Measurements from ENCODE around the gene SCIN. TPM values are rescaled to one million over a fixed set of nuclear protein-coding genes. Genes with fewer than 3 reads are reported as not detected.

SCIN gene
- polyA plus RNA-seq, 1 donor from 2014 or later, result 0.53 TPM

GRCh38 chr7:12694817-12695216, 124.3 kb downstream of the SCIN start:
- no peak overlapping the region for H3K9ac ChIP-seq (ENCODE audit: low read length)
- no peaks in the 10 kb centered on the region for H3K9me3 ChIP-seq (ENCODE audit: low read length)
- H3K9me2 ChIP-seq (ENCODE audit: insufficient read depth, low read length), result no peaks in the 10 kb centered on the region
- no peak overlapping the region for H3K4me2 ChIP-seq (ENCODE audit: low read length)
- no peak overlapping the region for H2AFZ ChIP-seq (ENCODE audit: low read depth, low read length)
- H3K4me3 ChIP-seq (ENCODE audit: low read length), result no peak overlapping the region
- no peaks in the 10 kb centered on the region for H3K36me3 ChIP-seq (ENCODE audit: insufficient read depth, low read length)
- H3K27ac ChIP-seq (ENCODE audit: low read length), result no peak overlapping the region
- no peaks in the 10 kb centered on the region for H3K27me3 ChIP-seq (ENCODE audit: insufficient read depth, low read depth, low read length)
- no peaks in the 10 kb centered on the region for H4K20me1 ChIP-seq (ENCODE audit: insufficient read depth)
- H3F3A ChIP-seq (ENCODE audit: insufficient read depth, low read length, poor library complexity, severe bottlenecking), result no peaks in the 10 kb centered on the region
- peaks cover 3% of the 10 kb centered on the region for H3K79me2 ChIP-seq (replicated peaks; ENCODE audit: insufficient read depth, low read length)
- TF ChIP-seq MXI1 (conservative IDR thresholded peaks at IDR 0.05; ENCODE audit: poor library complexity, severe bottlenecking), result no peak
- no peak for TF ChIP-seq EZH2 (IDR thresholded peaks at IDR 0.05; ENCODE audit: borderline replicate concordance, insufficient read depth, low read length, poor library complexity, severe bottlenecking)
- TF ChIP-seq SMC3 (conservative IDR thresholded peaks at IDR 0.05; ENCODE audit: poor library complexity), result no peak
- TF ChIP-seq POLR2AphosphoS5 (IDR thresholded peaks at IDR 0.05), result no peak
- no peak for TF ChIP-seq EP300 (conservative IDR thresholded peaks at IDR 0.05; ENCODE audit: poor library complexity, severe bottlenecking)
- TF ChIP-seq TAF1 (IDR thresholded peaks at IDR 0.05; ENCODE audit: low read depth), result no peak
- TF ChIP-seq CTCF (IDR thresholded peaks at IDR 0.05; ENCODE audit: poor library complexity, severe bottlenecking), result no peak
- no peak for TF ChIP-seq RAD21 (conservative IDR thresholded peaks at IDR 0.05)
- TF ChIP-seq REST (IDR thresholded peaks at IDR 0.05; ENCODE audit: borderline replicate concordance), result no peak

- no peak overlapping the region for H3K27ac ChIP-seq (ENCODE audit: low read length)
- H3K36me3 ChIP-seq (ENCODE audit: insufficient read depth, low read length), result no peaks in the 10 kb centered on the region
- H2AFZ ChIP-seq (ENCODE audit: low read depth, low read length), result no peak overlapping the region
- H4K20me1 ChIP-seq (ENCODE audit: insufficient read depth), result no peaks in the 10 kb centered on the region
- no peak overlapping the region for H3K4me2 ChIP-seq (ENCODE audit: low read length)
- H3K9ac ChIP-seq (ENCODE audit: low read length), result no peak overlapping the region
- H3K4me3 ChIP-seq (ENCODE audit: low read length), result no peak overlapping the region
- no peaks in the 10 kb centered on the region for H3K27me3 ChIP-seq (ENCODE audit: insufficient read depth, low read depth, low read length)
- no peaks in the 10 kb centered on the region for H3K9me2 ChIP-seq (ENCODE audit: insufficient read depth, low read length)
- no peaks in the 10 kb centered on the region for H3K9me3 ChIP-seq (ENCODE audit: low read length)
- no peaks in the 10 kb centered on the region for H3F3A ChIP-seq (ENCODE audit: insufficient read depth, low read length, poor library complexity, severe bottlenecking)
- peaks cover 2% of the 10 kb centered on the region for H3K79me2 ChIP-seq (replicated peaks; ENCODE audit: insufficient read depth, low read length)
- TF ChIP-seq POLR2AphosphoS5 (IDR thresholded peaks at IDR 0.05), result no peak
- no peak for TF ChIP-seq SMC3 (conservative IDR thresholded peaks at IDR 0.05; ENCODE audit: poor library complexity)
- no peak for TF ChIP-seq RAD21 (conservative IDR thresholded peaks at IDR 0.05)
- TF ChIP-seq EZH2 (IDR thresholded peaks at IDR 0.05; ENCODE audit: borderline replicate concordance, insufficient read depth, low read length, poor library complexity, severe bottlenecking), result no peak
- no peak for TF ChIP-seq TAF1 (IDR thresholded peaks at IDR 0.05; ENCODE audit: low read depth)
- no peak for TF ChIP-seq CTCF (IDR thresholded peaks at IDR 0.05; ENCODE audit: poor library complexity, severe bottlenecking)
- no peak for TF ChIP-seq MXI1 (conservative IDR thresholded peaks at IDR 0.05; ENCODE audit: poor library complexity, severe bottlenecking)
- no peak for TF ChIP-seq REST (IDR thresholded peaks at IDR 0.05; ENCODE audit: borderline replicate concordance)
- TF ChIP-seq EP300 (conservative IDR thresholded peaks at IDR 0.05; ENCODE audit: poor library complexity, severe bottlenecking), result no peak
Observed at GRCh38 chr7:12695965-12696364, 125.4 kb downstream of the SCIN start.

Measured in neural cell (in vitro differentiated cells).